H1 (cell line): Measurements from ENCODE around the gene EIF1B.

Experiments
- ATF3 ChIP-seq: IDR thresholded peaks from 2 replicates; pipeline ENCODE4 v1.6.1; 2011; ENCODE audit warnings: low read depth, mild to moderate bottlenecking, low read length; ENCODE audit not compliant: insufficient read depth
- BACH1 ChIP-seq: IDR thresholded peaks from 2 replicates; pipeline ENCODE4 v1.6.1; 2012; ENCODE audit warnings: low read length, improper control_type of control experiment
- CHD1 ChIP-seq: IDR thresholded peaks from 2 replicates; pipeline ENCODE4 v1.6.1; 2012; ENCODE audit warnings: low read depth, low read length, improper control_type of control experiment
- CTCF ChIP-seq, 3 experiments: IDR thresholded peaks; 1 replicate in 2 of 3; 2 replicates in 1 of 3; pipeline versions ENCODE4 v1.5.1 to v1.6.1; 2011; ENCODE audit warnings: low read length in 3 of 3, mild to moderate bottlenecking in 3 of 3, inconsistent platforms in 2 of 3, low read depth in 1 of 3, moderate library complexity in 1 of 3; ENCODE audit not compliant: insufficient read depth in 1 of 3; ENCODE audit errors: control extremely low read depth in 1 of 3
- E2F6 ChIP-seq: IDR thresholded peaks from 2 replicates; pipeline ENCODE4 v1.6.1; 2012; ENCODE audit warnings: inconsistent platforms
- GABPA ChIP-seq: IDR thresholded peaks from 2 replicates; pipeline ENCODE4 v1.6.1; 2011; ENCODE audit warnings: mild to moderate bottlenecking, low read length, moderate library complexity, borderline replicate concordance; ENCODE audit not compliant: insufficient read depth
- POLR2A ChIP-seq, 2 experiments: IDR thresholded peaks; 1 replicate in 1 of 2; 2 replicates in 1 of 2; pipeline ENCODE4 v1.6.1; 2011; ENCODE audit warnings: low read depth in 2 of 2, low read length in 2 of 2, mild to moderate bottlenecking in 2 of 2; ENCODE audit errors: control extremely low read depth in 1 of 2
- TAF1 ChIP-seq: IDR thresholded peaks from 2 replicates; pipeline ENCODE4 v1.6.1; 2011; ENCODE audit warnings: mild to moderate bottlenecking, low read depth, low read length

- TF ChIP-seq CTCF (IDR thresholded peaks at IDR 0.05; ENCODE audit: control extremely low read depth in 1 of 3, insufficient read depth in 1 of 3, low read depth in 1 of 3, low read length in 3 of 3) (no peak), ATF3 (no peak), BACH1 (no peak), E2F6 (no peak), GABPA (no peak), TAF1 (no peak), CHD1 (no peak), POLR2A (IDR thresholded peaks at IDR 0.05; ENCODE audit: control extremely low read depth in 1 of 2, low read depth in 2 of 2, low read length in 2 of 2) (no peak)
Measured at GRCh38 chr3:40281995-40282394, 27.5 kb upstream of the EIF1B start.
